Neuron (in vitro differentiated cells): Measurements from ENCODE around the gene MAML3.

Experiments
- H2AFZ ChIP-seq: one replicate; pipeline ENCODE4 v1.6.1; 2013; ENCODE audit warnings: low read depth, mild to moderate bottlenecking, inconsistent platforms, low read length, moderate library complexity
- H3K27me3 ChIP-seq: one replicate; pipeline ENCODE4 v1.6.1; 2013; ENCODE audit warnings: low read length; ENCODE audit not compliant: insufficient read depth
- H3K36me3 ChIP-seq: one replicate; pipeline ENCODE4 v1.6.1; 2013; ENCODE audit warnings: low read length; ENCODE audit not compliant: insufficient read depth
- H3K4me1 ChIP-seq: one replicate; pipeline ENCODE4 v1.6.1; 2013; ENCODE audit warnings: low read length; ENCODE audit not compliant: insufficient read depth
- H3K4me3 ChIP-seq: 2 replicates; pipeline ENCODE4 v1.5.1; 2013; ENCODE audit warnings: mild to moderate bottlenecking, low read length, moderate library complexity
- H3K9me3 ChIP-seq: one replicate; pipeline ENCODE4 v1.6.1; 2013; ENCODE audit warnings: low read length

The MAML3 gene

DNA sequence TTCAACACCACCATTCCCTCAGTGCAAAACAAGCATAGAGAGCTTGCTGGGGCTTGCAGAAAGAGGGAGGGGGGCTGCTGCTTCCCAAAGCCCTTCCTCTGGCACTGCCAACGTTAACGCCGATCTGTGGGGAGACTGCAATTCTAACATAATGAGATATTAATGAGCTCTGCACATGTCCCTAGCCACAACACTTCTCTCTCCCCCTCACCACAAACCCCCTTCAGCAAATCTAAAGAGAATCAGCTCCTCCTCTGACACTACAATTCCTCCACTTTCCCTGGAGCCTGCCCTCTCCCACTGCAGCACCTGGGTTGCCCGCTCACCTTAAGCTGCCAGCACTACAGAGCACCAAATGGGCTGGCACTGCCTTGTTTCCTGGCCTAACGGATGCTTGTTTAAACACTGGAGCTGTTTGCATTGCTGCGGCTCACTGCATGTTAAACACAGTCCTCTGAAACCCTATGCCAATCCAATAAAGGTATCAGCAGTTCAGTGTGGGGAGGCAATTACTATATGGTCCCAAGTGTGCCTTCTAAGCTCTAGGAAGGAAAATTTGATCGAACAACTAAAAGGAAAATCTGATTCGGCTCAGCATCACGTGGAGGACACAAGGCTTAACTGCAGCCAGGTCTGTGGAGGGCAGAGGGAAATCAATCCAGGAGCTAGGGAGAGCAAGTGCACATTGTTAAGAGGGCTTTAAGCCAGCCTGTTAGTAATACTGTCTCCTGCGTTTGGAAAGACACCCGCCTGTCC lies 232.4 kb downstream of the MAML3 start:
- H3K27me3 ChIP-seq = no peaks in the 10 kb centered on the region
- H3K4me3 ChIP-seq = no peak overlapping the region
- H3K4me1 ChIP-seq = peaks cover 34% of the 10 kb centered on the region
- H2AFZ ChIP-seq = no peak overlapping the region
- H3K36me3 ChIP-seq = no peaks in the 10 kb centered on the region
- no peaks in the 10 kb centered on the region for H3K9me3 ChIP-seq

- H3K36me3 ChIP-seq = no peaks in the 10 kb centered on the region
- no peaks in the 10 kb centered on the region for H3K9me3 ChIP-seq
- peaks cover 34% of the 10 kb centered on the region for H3K4me1 ChIP-seq
- no peak overlapping the region for H3K4me3 ChIP-seq
- no peak overlapping the region for H2AFZ ChIP-seq
- no peaks in the 10 kb centered on the region for H3K27me3 ChIP-seq
Observed at GRCh38 chr4:139920486-139921002, 233.4 kb downstream of the MAML3 start.

DNA sequence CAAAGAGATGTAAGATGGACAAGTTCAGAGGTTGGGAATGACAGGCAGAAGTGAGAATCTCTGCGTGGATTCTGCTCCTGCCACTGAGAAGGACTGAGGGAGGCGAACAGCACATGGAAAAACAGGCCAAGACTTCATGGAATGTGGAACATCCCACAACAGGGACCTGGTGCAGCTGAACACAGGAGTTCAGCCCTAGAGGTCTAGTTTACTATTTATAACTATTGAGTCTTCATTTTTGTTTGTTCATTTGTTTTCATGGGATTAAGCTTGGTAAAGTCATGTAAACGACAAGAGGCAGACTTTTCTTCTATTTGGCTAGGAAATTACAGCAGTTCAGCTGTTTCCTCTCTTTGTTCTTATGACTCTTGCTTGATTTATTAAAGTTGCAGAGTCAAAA lies 234.5 kb downstream of the MAML3 start:
- no peaks in the 10 kb centered on the region for H3K36me3 ChIP-seq
- H3K27me3 ChIP-seq = no peaks in the 10 kb centered on the region
- H2AFZ ChIP-seq = no peak overlapping the region
- peaks cover 34% of the 10 kb centered on the region for H3K4me1 ChIP-seq
- no peak overlapping the region for H3K4me3 ChIP-seq
- H3K9me3 ChIP-seq = no peaks in the 10 kb centered on the region

DNA sequence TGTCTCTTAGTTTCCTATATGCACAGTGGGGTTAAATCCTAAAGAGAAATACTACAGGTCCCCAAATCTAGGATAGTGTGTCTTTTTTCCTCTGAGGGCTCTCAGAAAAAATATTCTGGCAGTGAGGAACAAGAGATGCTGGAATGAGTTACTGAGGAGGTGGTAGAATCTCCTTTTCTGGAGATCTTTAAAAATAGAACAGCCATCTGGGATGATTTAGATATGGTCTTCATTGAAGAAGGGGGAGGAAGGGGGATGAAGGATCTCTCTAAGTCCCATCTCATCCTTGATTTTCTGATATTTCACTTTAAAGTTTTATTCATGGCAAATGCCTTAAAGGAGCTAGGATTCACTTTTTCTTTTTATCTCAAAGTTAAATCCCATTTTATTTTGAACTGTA lies 235.0 kb downstream of the MAML3 start:
- H3K4me1 ChIP-seq = peaks cover 34% of the 10 kb centered on the region
- no peaks in the 10 kb centered on the region for H3K27me3 ChIP-seq
- no peaks in the 10 kb centered on the region for H3K36me3 ChIP-seq
- no peak overlapping the region for H2AFZ ChIP-seq
- no peak overlapping the region for H3K4me3 ChIP-seq
- no peaks in the 10 kb centered on the region for H3K9me3 ChIP-seq

DNA sequence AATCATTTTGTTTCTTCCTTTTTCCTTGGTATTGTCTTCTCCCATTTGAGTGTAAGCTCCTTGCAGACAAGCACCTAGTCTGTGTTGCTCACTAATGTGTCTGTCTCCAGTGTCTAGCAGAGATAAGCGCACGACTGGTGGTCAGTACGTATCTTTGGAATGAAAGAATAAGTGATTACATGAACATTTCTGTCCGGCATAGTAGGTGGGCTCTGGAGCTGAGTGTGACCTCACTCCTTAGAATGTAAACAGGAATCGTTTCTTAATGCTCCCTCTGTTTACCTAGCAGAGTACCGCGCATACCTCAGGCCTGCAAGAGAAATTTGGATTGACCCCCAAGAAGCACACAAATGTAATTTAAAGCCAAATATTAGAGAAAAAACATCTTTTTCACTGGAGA lies 235.4 kb downstream of the MAML3 start:
- Histone ChIP-seq H3K9me3 (no peaks in the 10 kb centered on the region), H3K27me3 (no peaks in the 10 kb centered on the region), H3K4me3 (no peak overlapping the region), H2AFZ (no peak overlapping the region), H3K4me1 (peaks cover 34% of the 10 kb centered on the region), H3K36me3 (no peaks in the 10 kb centered on the region)

DNA sequence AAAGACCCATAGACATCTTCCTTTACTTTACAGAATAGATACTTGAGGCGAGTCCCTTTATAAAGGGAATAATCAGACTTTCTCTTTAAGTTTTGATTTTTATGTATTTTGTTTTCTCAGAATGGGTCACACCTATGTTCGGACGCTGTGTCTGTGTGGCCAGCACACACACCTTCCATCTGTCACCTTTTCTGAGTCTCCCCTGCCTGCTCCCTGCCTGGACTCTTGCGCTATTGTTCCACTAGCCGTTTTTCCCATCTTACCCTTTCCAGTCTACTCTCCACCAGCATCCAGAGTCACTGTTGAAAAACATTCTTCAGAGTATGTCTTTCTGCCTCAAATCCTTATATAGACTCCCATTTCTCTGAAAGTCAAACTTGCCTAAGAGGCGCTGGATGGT lies 236.1 kb downstream of the MAML3 start:
- Histone ChIP-seq H3K36me3 (no peaks in the 10 kb centered on the region), H2AFZ (no peak overlapping the region), H3K4me3 (no peak overlapping the region), H3K4me1 (peaks cover 34% of the 10 kb centered on the region), H3K9me3 (no peaks in the 10 kb centered on the region), H3K27me3 (no peaks in the 10 kb centered on the region)

- Histone ChIP-seq H3K4me3 (no peak overlapping the region), H3K36me3 (no peaks in the 10 kb centered on the region), H3K4me1 (peaks cover 16% of the 10 kb centered on the region), H2AFZ (no peak overlapping the region), H3K27me3 (no peaks in the 10 kb centered on the region), H3K9me3 (no peaks in the 10 kb centered on the region)
Observed at GRCh38 chr4:139916041-139916440, 237.9 kb downstream of the MAML3 start.

GRCh38 chr4:139915037-139915436 lies 238.9 kb downstream of the MAML3 start:
- H3K27me3 ChIP-seq = no peaks in the 10 kb centered on the region
- H3K9me3 ChIP-seq = no peaks in the 10 kb centered on the region
- no peaks in the 10 kb centered on the region for H3K36me3 ChIP-seq
- no peak overlapping the region for H3K4me3 ChIP-seq
- peaks cover 6% of the 10 kb centered on the region for H3K4me1 ChIP-seq
- no peak overlapping the region for H2AFZ ChIP-seq

- H3K36me3 ChIP-seq = no peaks in the 10 kb centered on the region
- no peaks in the 10 kb centered on the region for H3K27me3 ChIP-seq
- H3K4me3 ChIP-seq = no peak overlapping the region
- no peak overlapping the region for H2AFZ ChIP-seq
- no peaks in the 10 kb centered on the region for H3K9me3 ChIP-seq
- no peaks in the 10 kb centered on the region for H3K4me1 ChIP-seq
Observed at GRCh38 chr4:139913995-139914598, 239.9 kb downstream of the MAML3 start.

GRCh38 chr4:139913398-139913990 lies 240.5 kb downstream of the MAML3 start:
- H2AFZ ChIP-seq = no peak overlapping the region
- no peaks in the 10 kb centered on the region for H3K36me3 ChIP-seq
- no peaks in the 10 kb centered on the region for H3K9me3 ChIP-seq
- H3K4me3 ChIP-seq = no peak overlapping the region
- no peaks in the 10 kb centered on the region for H3K27me3 ChIP-seq
- no peaks in the 10 kb centered on the region for H3K4me1 ChIP-seq

- no peaks in the 10 kb centered on the region for H3K36me3 ChIP-seq
- no peaks in the 10 kb centered on the region for H3K4me1 ChIP-seq
- no peak overlapping the region for H3K4me3 ChIP-seq
- H2AFZ ChIP-seq = no peak overlapping the region
- no peaks in the 10 kb centered on the region for H3K9me3 ChIP-seq
- no peaks in the 10 kb centered on the region for H3K27me3 ChIP-seq
Observed at GRCh38 chr4:139912445-139912844, 241.5 kb downstream of the MAML3 start.

- H3K36me3 ChIP-seq = no peaks in the 10 kb centered on the region
- no peak overlapping the region for H3K4me3 ChIP-seq
- no peak overlapping the region for H2AFZ ChIP-seq
- H3K9me3 ChIP-seq = no peaks in the 10 kb centered on the region
- H3K4me1 ChIP-seq = no peaks in the 10 kb centered on the region
- no peaks in the 10 kb centered on the region for H3K27me3 ChIP-seq
Observed at GRCh38 chr4:139910106-139910505, 243.9 kb downstream of the MAML3 start.

- Histone ChIP-seq H3K27me3 (no peaks in the 10 kb centered on the region), H2AFZ (no peak overlapping the region), H3K4me1 (no peaks in the 10 kb centered on the region), H3K9me3 (no peaks in the 10 kb centered on the region), H3K36me3 (no peaks in the 10 kb centered on the region), H3K4me3 (no peak overlapping the region)
Observed at GRCh38 chr4:139908636-139909437, 245.1 kb downstream of the MAML3 start.
